Keratinocyte (primary cell): ENCODE results near the gene ZNF74. TPM values are rescaled to one million over a fixed set of nuclear protein-coding genes. Genes with fewer than 3 reads are reported as not detected.
"Not testable (repeated sequence)": the region's sequence is repeated elsewhere in the genome, so short reads cannot be mapped to it uniquely, and the experiment has no call there.

Source experiments
- DNase-seq: peaks from one replicate; pipeline ENCODE4 v3.0.0-alpha.2; 2011; ENCODE audit warnings: low read depth, missing footprints, low spot score
- FAIRE-seq: peaks from 2 replicates; lab custom pipeline; 2011; peaks lifted over from hg19 to GRCh38; lab: Jason Lieb, UNC
- H2AFZ ChIP-seq: 2 replicates; pipeline ENCODE4 v1.6.0; 2012; ENCODE audit warnings: low read length, control low read depth, inconsistent platforms; ENCODE audit not compliant: control insufficient read depth
- H3K27ac ChIP-seq: 2 replicates; pipeline ENCODE4 v1.5.1; 2011; ENCODE audit warnings: low read length; ENCODE audit not compliant: control insufficient read depth, insufficient read depth
- H3K27me3 ChIP-seq: 3 replicates; pipeline ENCODE4 v1.6.0; 2011; ENCODE audit warnings: low read length; ENCODE audit not compliant: control insufficient read depth, insufficient read depth; ENCODE audit errors: extremely low read depth
- H3K36me3 ChIP-seq, 2 experiments: 2 replicates in 1 of 2; 3 replicates in 1 of 2; pipeline ENCODE4 v1.5.1; 2011; ENCODE audit warnings: low read length in 2 of 2, mild to moderate bottlenecking in 1 of 2; ENCODE audit not compliant: control insufficient read depth in 2 of 2, insufficient read depth in 2 of 2; ENCODE audit errors: extremely low read depth in 1 of 2
- H3K4me1 ChIP-seq: 3 replicates; pipeline ENCODE4 v1.5.1; 2011; ENCODE audit warnings: low read length; ENCODE audit not compliant: control insufficient read depth, insufficient read depth; ENCODE audit errors: extremely low read depth
- H3K4me2 ChIP-seq: 3 replicates; pipeline ENCODE4 v1.6.0; 2011; ENCODE audit warnings: low read depth, low read length; ENCODE audit not compliant: control insufficient read depth, insufficient read depth; ENCODE audit errors: extremely low read depth
- H3K4me3 ChIP-seq, 3 experiments: fragments of 200-600 bp in 1 of 3; sonication (generic) in 1 of 3; 2 replicates in 2 of 3; 3 replicates in 1 of 3; pipeline ENCODE4 v1.5.1; 2011 to 2016; ENCODE audit warnings: low read length in 3 of 3, mild to moderate bottlenecking in 3 of 3, control low read depth in 2 of 3, inconsistent platforms in 1 of 3, low read depth in 1 of 3, mixed read lengths in 1 of 3, mixed run types in 1 of 3, moderate library complexity in 1 of 3; ENCODE audit not compliant: control insufficient read depth in 2 of 3, insufficient read depth in 2 of 3; ENCODE audit errors: extremely low read depth in 1 of 3
- H3K79me2 ChIP-seq: 2 replicates; pipeline ENCODE4 v1.6.0; 2012; ENCODE audit warnings: low read length; ENCODE audit not compliant: control insufficient read depth, insufficient read depth
- H3K9ac ChIP-seq: 3 replicates; pipeline ENCODE4 v1.6.0; 2011; ENCODE audit warnings: low read length; ENCODE audit not compliant: control insufficient read depth, insufficient read depth; ENCODE audit errors: extremely low read depth
- H3K9me1 ChIP-seq: 3 replicates; pipeline ENCODE4 v1.6.0; 2011; ENCODE audit warnings: low read length; ENCODE audit not compliant: control insufficient read depth, insufficient read depth; ENCODE audit errors: extremely low read depth
- H3K9me3 ChIP-seq: 2 replicates; pipeline ENCODE4 v1.5.1; 2012; ENCODE audit warnings: low read depth, low read length; ENCODE audit not compliant: control insufficient read depth
- H4K20me1 ChIP-seq: 3 replicates; pipeline ENCODE4 v1.6.0; 2011; ENCODE audit warnings: low read length; ENCODE audit not compliant: control insufficient read depth, insufficient read depth; ENCODE audit errors: extremely low read depth
- CTCF ChIP-seq, 3 experiments: IDR thresholded peaks in 1 of 3; conservative IDR thresholded peaks in 1 of 3; optimal IDR thresholded peaks in 1 of 3; 2 replicates in 2 of 3; 3 replicates in 1 of 3; pipeline versions ENCODE3 to v1.5.1; 2011; ENCODE audit warnings: low read length in 3 of 3, mild to moderate bottlenecking in 3 of 3, moderate library complexity in 2 of 3, control low read depth in 1 of 3, inconsistent platforms in 1 of 3; ENCODE audit not compliant: insufficient read depth in 2 of 3; ENCODE audit errors: extremely low read depth in 1 of 3
- EZH2 ChIP-seq: IDR thresholded peaks from one replicate; pipeline ENCODE4 v1.6.1; 2012; ENCODE audit warnings: inconsistent platforms, mild to moderate bottlenecking, low read length, moderate library complexity
- dilution Hi-C: fragments of 300-500 bp; cut with MboI; formaldehyde crosslinking; loops from one replicate; pipeline ENCODE4 v1.7.0; 2020; ENCODE audit warnings: low sequenced_read_pairs; ENCODE audit not compliant: extremely low pct_ligation_motif_present
- polyA plus RNA-seq, 5 experiments: library from polyadenylated mRNA; depleted of rRNA in 3 of 5; stranded (reverse) in 3 of 5; stranded (forward) in 1 of 5; unstranded in 1 of 5; fragments of >200 nt; gene quantifications; 1 replicate in 1 of 5; 2 replicates in 3 of 5; 3 replicates in 1 of 5; pipeline versions ENCODE4 v1.2.1 to v1.2.3, GENCODE V29; 2011 to 2012; ENCODE audit warnings: missing spikeins in 2 of 5, low read depth in 1 of 5, low replicate concordance in 1 of 5

ZNF74 gene
- polyA plus RNA-seq, 1 donor (not counting 4 experiments of a cell fraction or from before 2014, with no cell fraction given), result 5.2 TPM

- no peak for DNase-seq
- no peak overlapping the region for H2AFZ ChIP-seq
Measured at GRCh38 chr22:20389288-20389687, 4.7 kb upstream of the ZNF74 start.

GRCh38 chr22:20390394-20390907, 3.5 kb upstream of the ZNF74 start:
- FAIRE-seq, result no peak

More at GRCh38 chr22:20389288-20389687, 4.7 kb upstream of the ZNF74 start:
- Histone ChIP-seq H3K4me1 (no peaks in the 10 kb centered on the region), H3K9ac (no peak overlapping the region), H3K4me2 (no peak overlapping the region), H3K27me3 (peaks cover 5% of the 10 kb centered on the region), H3K27ac (no peak overlapping the region), H3K9me1 (no peaks in the 10 kb centered on the region), H3K36me3 (no peaks in the 10 kb centered on the region), H3K79me2 (no peaks in the 10 kb centered on the region), H3K4me3 (no peak overlapping the region), H4K20me1 (no peaks in the 10 kb centered on the region), H3K9me3 (no peaks in the 10 kb centered on the region)
- TF ChIP-seq CTCF (optimal IDR thresholded peaks at IDR 0.05 in 1 of 3, IDR thresholded peaks at IDR 0.05 in 1 of 3, conservative IDR thresholded peaks at IDR 0.05 in 1 of 3; ENCODE audit: extremely low read depth in 1 of 3, insufficient read depth in 2 of 3, low read length in 3 of 3) (no peak), EZH2 (no peak)
- FAIRE-seq, result no peak
- dilution Hi-C loops, result no loop called here

GRCh38 chr22:20391222-20391621, 2.7 kb upstream of the ZNF74 start:
- DNase-seq (no peak), FAIRE-seq (no peak)
- Histone ChIP-seq H3K36me3 (no peaks in the 10 kb centered on the region), H4K20me1 (no peaks in the 10 kb centered on the region), H3K27me3 (no peaks in the 10 kb centered on the region), H3K9ac (no peak overlapping the region), H2AFZ (no peak overlapping the region), H3K4me3 (no peak overlapping the region), H3K9me1 (no peaks in the 10 kb centered on the region), H3K4me2 (no peak overlapping the region), H3K4me1 (peaks cover 6% of the 10 kb centered on the region), H3K9me3 (no peaks in the 10 kb centered on the region), H3K27ac (no peak overlapping the region), H3K79me2 (peaks cover 8% of the 10 kb centered on the region)
- dilution Hi-C loops, result no loop called here
- TF ChIP-seq CTCF (optimal IDR thresholded peaks at IDR 0.05 in 1 of 3, IDR thresholded peaks at IDR 0.05 in 1 of 3, conservative IDR thresholded peaks at IDR 0.05 in 1 of 3; ENCODE audit: extremely low read depth in 1 of 3, insufficient read depth in 2 of 3, low read length in 3 of 3) (no peak), EZH2 (no peak)

More at GRCh38 chr22:20390394-20390907, 3.5 kb upstream of the ZNF74 start:
- TF ChIP-seq EZH2, result no peak
- H3K27me3 ChIP-seq, result peaks cover under 1% of the 10 kb centered on the region
- H3K79me2 ChIP-seq, result peaks cover 5% of the 10 kb centered on the region
- no peaks in the 10 kb centered on the region for H4K20me1 ChIP-seq
- no peak overlapping the region for H3K9ac ChIP-seq
- H3K27ac ChIP-seq, result no peak overlapping the region
- DNase-seq, result no peak
- H3K4me1 ChIP-seq, result peaks cover 6% of the 10 kb centered on the region
- no peak overlapping the region for H3K4me3 ChIP-seq
- H2AFZ ChIP-seq, result no peak overlapping the region
- dilution Hi-C loops, result no loop called here
- no peaks in the 10 kb centered on the region for H3K9me3 ChIP-seq
- no peak overlapping the region for H3K4me2 ChIP-seq
- H3K9me1 ChIP-seq, result no peaks in the 10 kb centered on the region
- H3K36me3 ChIP-seq, result no peaks in the 10 kb centered on the region

GRCh38 chr22:20392365-20392881, 1.5 kb upstream of the ZNF74 start:
- H3K9me1 ChIP-seq, H4K20me1 ChIP-seq, H3K36me3 ChIP-seq, H3K9ac ChIP-seq, H3K4me1 ChIP-seq, H3K4me3 ChIP-seq, H3K9me3 ChIP-seq, DNase-seq, H3K4me2 ChIP-seq, H3K27ac ChIP-seq, dilution Hi-C loops, H3K27me3 ChIP-seq, FAIRE-seq, H2AFZ ChIP-seq, H3K79me2 ChIP-seq: not testable (repeated sequence)
